ENCODE results near the gene LYSMD1. TPM values are rescaled to one million over a fixed set of nuclear protein-coding genes. Genes with fewer than 3 reads are reported as not detected.

LYSMD1 gene
- polyA plus RNA-seq, 1 of the 3 experiments (the other 2 are of a cell fraction), result 4.5 TPM

- ChIA-PET CTCF (interaction anchor here (0.7 to 1.8 kb wide), 8 partner anchors 9 to 176 kb away, joined by 3 to 12 read pairs (median 4); partner anchors contain the start of genes CDC42SE1, GABPB2, TMOD4 and TNFAIP8L2), POLR2A (interaction anchor here (0.9 kb wide), 1 partner anchor 25 kb away, joined by 4 read pairs; the partner anchor contains the start of gene VPS72)
- H3K4me1 ChIP-seq (ENCODE audit: control insufficient read depth in 1 of 2, insufficient read depth in 2 of 2, low read depth in 1 of 2, low read length in 1 of 2), result peaks cover 4 to 15% of the 10 kb centered on the region in 2 experiments; a peak in 2 of 4 replicates
- peak overlapping the region; percentile 89 for H2AFZ ChIP-seq (ENCODE audit: low read depth)
- H3K9me3 ChIP-seq, result no peaks in the 10 kb centered on the region
- TF ChIP-seq FOXJ3 (CRISPR knock-in tag; IDR thresholded peaks at IDR 0.05) (no peak), NFIC (IDR thresholded peaks at IDR 0.05; ENCODE audit: borderline replicate concordance) (no peak), REST (IDR thresholded peaks at IDR 0.05; ENCODE audit: low read depth, low read length) (no peak), SMC3 (IDR thresholded peaks at IDR 0.05; ENCODE audit: low read depth, low read length) (no peak), JUND (IDR thresholded peaks at IDR 0.05) (no peak), USF2 (IDR thresholded peaks at IDR 0.05; ENCODE audit: borderline replicate concordance, low read depth, low read length) (no peak), POLR2AphosphoS5 (IDR thresholded peaks at IDR 0.05; ENCODE audit: low read depth, low read length) (no peak), NRF1 (IDR thresholded peaks at IDR 0.05; ENCODE audit: low read depth, low read length) (no peak), EZH2phosphoT487 (IDR thresholded peaks at IDR 0.05; ENCODE audit: borderline replicate concordance, low read depth) (no peak), ELF1 (IDR thresholded peaks at IDR 0.05) (no peak), EP300 (IDR thresholded peaks at IDR 0.05; ENCODE audit: borderline replicate concordance in 1 of 2, low read depth in 1 of 2, low read length in 1 of 2) (no peak)
- H3K9me2 ChIP-seq, result no peaks in the 10 kb centered on the region
- no peaks in the 10 kb centered on the region for H3F3A ChIP-seq (replicated peaks; ENCODE audit: insufficient read depth)
- WGBS (ENCODE audit: low lambda C conversion rate), result 23% methylated on average over 6 of the region's 11 CpGs
- peak overlapping the region; percentile 63 to 92; a peak in 3 of 4 replicates for H3K27ac ChIP-seq (ENCODE audit: low read depth in 2 of 2, low read length in 1 of 2)
- H4K20me1 ChIP-seq (ENCODE audit: insufficient read depth), result no peaks in the 10 kb centered on the region
- no peaks in the 10 kb centered on the region for H3K27me3 ChIP-seq (ENCODE audit: insufficient read depth)
- DNase-seq, result no peak
- H3K9ac ChIP-seq, result peak overlapping the region; percentile 83
- peaks cover 40% of the 10 kb centered on the region for H3K79me2 ChIP-seq (ENCODE audit: insufficient read depth)
- H3K4me2 ChIP-seq, result peak overlapping the region; percentile 95
- peaks cover 18 to 35% of the 10 kb centered on the region in 2 experiments for H3K36me3 ChIP-seq (replicated peaks in 1 of 2; ENCODE audit: control insufficient read depth in 1 of 2, insufficient read depth in 2 of 2, low read length in 1 of 2)
- peak overlapping the region; percentile 84 to 86 for H3K4me3 ChIP-seq (ENCODE audit: low read depth in 2 of 2, low read length in 1 of 2)
Measured at GRCh38 chr1:151164732-151165280, 896 bp downstream of the LYSMD1 start.

GRCh38 chr1:151159373-151159772 lies 6.3 kb downstream of the LYSMD1 start:
- H3K27ac ChIP-seq (ENCODE audit: low read depth in 2 of 2, low read length in 1 of 2), result no peak overlapping the region
- POLR2A ChIA-PET, result no interaction called here
- H2AFZ ChIP-seq (ENCODE audit: low read depth), result no peak overlapping the region
- H3K9me2 ChIP-seq, result no peaks in the 10 kb centered on the region
- H3K4me3 ChIP-seq (ENCODE audit: low read depth in 2 of 2, low read length in 1 of 2), result no peak overlapping the region
- CTCF ChIA-PET, result interaction anchor here (0.8 to 6.6 kb wide), 3 partner anchors 60 to 163 kb away, joined by 3 to 113 read pairs (median 3); no protein-coding TSS in a partner anchor
- H3K27me3 ChIP-seq (ENCODE audit: insufficient read depth), result no peaks in the 10 kb centered on the region
- peaks cover 9 to 40% of the 10 kb centered on the region in 2 experiments for H3K36me3 ChIP-seq (replicated peaks in 1 of 2; ENCODE audit: control insufficient read depth in 1 of 2, insufficient read depth in 2 of 2, low read length in 1 of 2)
- H3K4me2 ChIP-seq, result no peak overlapping the region
- peaks cover 0 to 2% of the 10 kb centered on the region in 2 experiments; a peak in 1 of 4 replicates for H3K4me1 ChIP-seq (ENCODE audit: control insufficient read depth in 1 of 2, insufficient read depth in 2 of 2, low read depth in 1 of 2, low read length in 1 of 2)
- peaks cover 7% of the 10 kb centered on the region; the same call in 1 of the 2 replicates for H3K79me2 ChIP-seq (ENCODE audit: insufficient read depth)
- peaks cover 5% of the 10 kb centered on the region for H3F3A ChIP-seq (replicated peaks; ENCODE audit: insufficient read depth)
- H3K9ac ChIP-seq, result no peak overlapping the region
- DNase-seq, result no peak
- no peaks in the 10 kb centered on the region for H4K20me1 ChIP-seq (ENCODE audit: insufficient read depth)
- no peaks in the 10 kb centered on the region for H3K9me3 ChIP-seq
- TF ChIP-seq IRF3 (IDR thresholded peaks at IDR 0.05; ENCODE audit: low read depth, low read length) (no peak), FOSL2 (IDR thresholded peaks at IDR 0.05; ENCODE audit: borderline replicate concordance, low read depth) (no peak), NFIC (IDR thresholded peaks at IDR 0.05; ENCODE audit: borderline replicate concordance) (no peak), CTCF (IDR thresholded peaks at IDR 0.05) (no peak), EZH2phosphoT487 (IDR thresholded peaks at IDR 0.05; ENCODE audit: borderline replicate concordance, low read depth) (no peak), FOXM1 (IDR thresholded peaks at IDR 0.05; ENCODE audit: low read depth) (no peak), RAD21 (IDR thresholded peaks at IDR 0.05; ENCODE audit: low read length) (no peak), PBX3 (IDR thresholded peaks at IDR 0.05) (no peak), EP300 (IDR thresholded peaks at IDR 0.05; ENCODE audit: borderline replicate concordance in 1 of 2, low read depth in 1 of 2, low read length in 1 of 2) (no peak), NRF1 (IDR thresholded peaks at IDR 0.05; ENCODE audit: low read depth, low read length) (no peak), MEF2A (IDR thresholded peaks at IDR 0.05; ENCODE audit: borderline replicate concordance, low read depth) (no peak)
